Melanocyte of skin (primary cell): ENCODE data around the gene PARVB. TPM values are rescaled to one million over a fixed set of nuclear protein-coding genes. Genes with fewer than 3 reads are reported as not detected.

Source experiments
- total RNA-seq, 2 donors: library from RNA; depleted of rRNA; stranded (reverse); fragments of >200 nt; gene quantifications; 2 replicates each; pipeline ENCODE4 v1.2.3, GENCODE V29; 2012

Gene PARVB, protein sequence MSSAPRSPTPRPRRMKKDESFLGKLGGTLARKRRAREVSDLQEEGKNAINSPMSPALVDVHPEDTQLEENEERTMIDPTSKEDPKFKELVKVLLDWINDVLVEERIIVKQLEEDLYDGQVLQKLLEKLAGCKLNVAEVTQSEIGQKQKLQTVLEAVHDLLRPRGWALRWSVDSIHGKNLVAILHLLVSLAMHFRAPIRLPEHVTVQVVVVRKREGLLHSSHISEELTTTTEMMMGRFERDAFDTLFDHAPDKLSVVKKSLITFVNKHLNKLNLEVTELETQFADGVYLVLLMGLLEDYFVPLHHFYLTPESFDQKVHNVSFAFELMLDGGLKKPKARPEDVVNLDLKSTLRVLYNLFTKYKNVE
- 100 to 1,000 TPM in 1 of 2 donors, 10 to 100 TPM in 1; 95.3 to 104 TPM for total RNA-seq

DNA sequence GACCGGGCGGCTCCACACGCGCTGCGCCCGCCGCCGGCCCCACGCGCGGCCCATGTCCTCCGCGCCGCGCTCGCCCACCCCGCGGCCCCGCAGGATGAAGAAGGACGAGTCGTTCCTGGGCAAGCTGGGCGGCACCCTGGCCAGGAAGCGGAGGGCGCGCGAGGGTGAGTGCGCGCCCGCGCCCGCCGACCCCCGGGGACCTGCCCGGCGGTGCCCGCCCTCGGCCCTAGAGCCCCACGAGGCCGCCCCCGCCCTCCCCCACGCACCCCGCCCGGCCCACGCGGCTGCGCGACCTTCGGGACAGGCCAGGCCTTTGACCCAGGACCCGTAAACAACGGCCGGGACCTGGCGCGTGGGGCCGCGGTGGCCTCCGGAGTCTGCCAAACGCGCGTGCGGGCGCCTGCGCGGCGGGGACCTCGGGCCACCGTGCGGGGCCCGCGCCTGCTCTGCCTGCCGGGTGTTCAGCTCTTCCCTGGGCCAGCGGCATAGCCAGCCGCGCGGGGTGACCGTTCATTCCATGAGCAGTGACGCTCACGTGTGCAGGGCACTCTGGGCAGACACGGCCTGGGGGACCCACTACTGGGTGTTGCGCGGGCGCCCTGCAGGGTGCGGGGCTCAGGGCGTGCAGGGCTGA, at the start of gene PARVB:
PARVB (plus strand) TSS at position 15 of the 634 bp plus-strand sequence; CDS start at position 53, 38 bp downstream.

DNA sequence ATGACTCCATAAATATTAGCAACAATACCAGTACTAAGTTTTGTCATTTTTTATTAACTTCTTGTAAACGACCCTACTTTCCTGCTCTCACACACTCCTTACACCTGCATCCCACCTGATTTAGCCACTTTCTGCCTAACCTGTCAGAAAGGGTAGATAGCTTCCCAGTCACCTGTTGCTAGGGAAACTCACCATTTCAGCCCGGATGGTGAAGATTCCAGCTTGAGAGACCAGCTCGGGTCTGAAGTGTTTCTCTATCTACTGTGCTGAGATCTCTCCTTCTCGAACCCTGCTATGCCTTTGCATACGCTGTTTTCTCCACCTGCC, 156.6 kb downstream of the PARVB start, which contains the start of gene PARVG:
PARVG (plus strand) TSS at position 220 of the 327 bp plus-strand sequence. CDS start 2,405 bp downstream, outside the sequence.

Other genes with a start within 250 kb of the PARVB start
- 1 to 10 TPM in 1 of 2 donors, under 1 TPM in 1; 0.33 to 1.0 TPM for gene EFCAB6, start 212.0 kb upstream of the PARVB start, total RNA-seq
- not detected for gene SULT4A1, start 161.8 kb upstream of the PARVB start, total RNA-seq
- gene PNPLA5, start 132.3 kb upstream of the PARVB start, total RNA-seq: not detected
- gene PNPLA3, start 100.5 kb upstream of the PARVB start, total RNA-seq: 10 to 100 TPM; 17.2 to 21.3 TPM
- 10 to 100 TPM; 52.7 to 61.6 TPM for gene SAMM50, start 68.9 kb upstream of the PARVB start, total RNA-seq
- under 1 TPM in 1 of 2 donors, not detected in 1; 0.69 TPM for gene PARVG, start 156.6 kb downstream of the PARVB start, total RNA-seq